Mesenchymal stem cell (in vitro differentiated cells and primary cell): ENCODE data around the gene RUNX2.

Experiments
- DNase-seq: peaks from one replicate; pipeline ENCODE4 v3.0.0-alpha.2; 2013
- H2AFZ ChIP-seq: one replicate; pipeline ENCODE4 v1.6.1; 2013; ENCODE audit warnings: low read depth, mild to moderate bottlenecking, control low read depth, inconsistent platforms, low read length, moderate library complexity
- H2AK5ac ChIP-seq: 2 replicates; pipeline ENCODE4 v1.6.1; 2013; ENCODE audit warnings: low read length, moderate library complexity, mild to moderate bottlenecking, inconsistent platforms; ENCODE audit not compliant: severe bottlenecking
- H2BK120ac ChIP-seq: one replicate; pipeline ENCODE4 v1.6.1; 2013; ENCODE audit warnings: low read depth, mild to moderate bottlenecking, inconsistent platforms, low read length, moderate library complexity
- H2BK12ac ChIP-seq, 2 experiments: one replicate each; pipeline ENCODE4 v1.6.1; 2013; ENCODE audit warnings: inconsistent platforms in 2 of 2, low read length in 2 of 2, mild to moderate bottlenecking in 2 of 2, moderate library complexity in 2 of 2, control low read depth in 1 of 2
- H2BK15ac ChIP-seq: one replicate; pipeline ENCODE4 v1.6.1; 2013; ENCODE audit warnings: mild to moderate bottlenecking, low read depth, inconsistent platforms; ENCODE audit not compliant: poor library complexity, severe bottlenecking
- H2BK5ac ChIP-seq: 2 replicates; pipeline ENCODE4 v1.6.1; 2013; ENCODE audit warnings: low read depth, mild to moderate bottlenecking, low read length, control low read depth, inconsistent platforms; ENCODE audit not compliant: poor library complexity, severe bottlenecking
- H3K14ac ChIP-seq, 2 experiments: one replicate each; pipeline ENCODE4 v1.6.1; 2013; ENCODE audit warnings: inconsistent platforms in 2 of 2, low read length in 2 of 2, control low read depth in 1 of 2, mild to moderate bottlenecking in 1 of 2, moderate library complexity in 1 of 2
- H3K18ac ChIP-seq, 2 experiments: one replicate each; pipeline ENCODE4 v1.6.1; 2013; ENCODE audit warnings: inconsistent platforms in 2 of 2, low read length in 2 of 2, control low read depth in 1 of 2, low read depth in 1 of 2, mild to moderate bottlenecking in 1 of 2
- H3K23ac ChIP-seq, 2 experiments: one replicate each; pipeline ENCODE4 v1.6.1; 2013; ENCODE audit warnings: inconsistent platforms in 2 of 2, low read length in 2 of 2, mild to moderate bottlenecking in 2 of 2, moderate library complexity in 2 of 2, control low read depth in 1 of 2
- H3K27ac ChIP-seq: 2 replicates; pipeline ENCODE4 v1.5.1; 2013; ENCODE audit warnings: mild to moderate bottlenecking, moderate library complexity, low read length, control low read depth, inconsistent platforms; ENCODE audit not compliant: poor library complexity, severe bottlenecking
- H3K27me3 ChIP-seq, 2 experiments: 2 replicates each; pipeline versions ENCODE4 v1.6.1 to v1.7.0; 2013; ENCODE audit warnings: low read length in 2 of 2, mild to moderate bottlenecking in 2 of 2, moderate library complexity in 2 of 2, control low read depth in 1 of 2, inconsistent platforms in 1 of 2; ENCODE audit not compliant: control insufficient read depth in 1 of 2, insufficient read depth in 1 of 2
- H3K36me3 ChIP-seq, 2 experiments: 2 replicates each; pipeline versions ENCODE4 v1.6.1 to v1.7.0; 2013; ENCODE audit warnings: low read length in 2 of 2, control low read depth in 1 of 2, inconsistent platforms in 1 of 2, low read depth in 1 of 2, mild to moderate bottlenecking in 1 of 2; ENCODE audit not compliant: insufficient read depth in 2 of 2, control insufficient read depth in 1 of 2
- H3K4ac ChIP-seq, 2 experiments: one replicate each; pipeline ENCODE4 v1.6.1; 2013; ENCODE audit warnings: inconsistent platforms in 2 of 2, low read length in 2 of 2, mild to moderate bottlenecking in 2 of 2, moderate library complexity in 2 of 2, control low read depth in 1 of 2, low read depth in 1 of 2
- H3K4me1 ChIP-seq: 2 replicates; pipeline ENCODE4 v1.6.1; 2013; ENCODE audit warnings: low read depth, low read length, control low read depth; ENCODE audit not compliant: control insufficient read depth, insufficient read depth
- H3K4me2 ChIP-seq: 2 replicates; pipeline ENCODE4 v1.6.1; 2013; ENCODE audit warnings: low read length, mild to moderate bottlenecking, inconsistent platforms; ENCODE audit not compliant: poor library complexity, severe bottlenecking
- H3K4me3 ChIP-seq, 2 experiments: 2 replicates each; pipeline versions ENCODE4 v1.5.1 to v1.7.0; 2013; ENCODE audit warnings: low read length in 2 of 2, mild to moderate bottlenecking in 2 of 2, control low read depth in 1 of 2, low read depth in 1 of 2; ENCODE audit not compliant: insufficient read depth in 1 of 2
- H3K79me1 ChIP-seq: replicated peaks from 2 replicates; pipeline ENCODE4 v1.6.1; 2013; ENCODE audit warnings: mild to moderate bottlenecking, control low read depth, low read length, inconsistent platforms; ENCODE audit not compliant: poor library complexity, severe bottlenecking
- H3K9ac ChIP-seq: 2 replicates; pipeline ENCODE4 v1.7.0; 2013; ENCODE audit warnings: mild to moderate bottlenecking, low read length, moderate library complexity
- H3K9me3 ChIP-seq: 2 replicates; pipeline ENCODE4 v1.7.0; 2013; ENCODE audit warnings: mild to moderate bottlenecking, low read length; ENCODE audit not compliant: control insufficient read depth
- H4K8ac ChIP-seq: one replicate; pipeline ENCODE4 v1.6.1; 2013; ENCODE audit warnings: inconsistent platforms, mild to moderate bottlenecking, low read length, moderate library complexity
- H4K91ac ChIP-seq: one replicate; pipeline ENCODE4 v1.6.1; 2013; ENCODE audit warnings: mild to moderate bottlenecking, low read length, inconsistent platforms
- WGBS: methylation state at CpG from one replicate; pipeline ENCODE4 v1.1.7; 2013; ENCODE audit warnings: mixed read lengths; 5-methylcytosine and 5-hydroxymethylcytosine counted together

RUNX2 gene

GRCh38 chr6:45495429-45496084, 167.4 kb downstream of the RUNX2 start:
- DNase-seq: no peak
- 63% methylated on average over 1 of the region's 3 CpGs for WGBS
- H2BK15ac ChIP-seq: no peak overlapping the region

GRCh38 chr6:45496085-45496433, 167.9 kb downstream of the RUNX2 start:
- Histone ChIP-seq H2BK5ac (no peak overlapping the region), H3K27me3 (no peaks in the 10 kb centered on the region), H2AK5ac (no peak overlapping the region), H3K36me3 (peaks cover 11 to 12% of the 10 kb centered on the region in 2 experiments), H3K4me1 (peaks cover 2% of the 10 kb centered on the region), H3K27ac (no peak overlapping the region), H3K9ac (no peak overlapping the region), H4K8ac (no peak overlapping the region), H2BK12ac (no peak overlapping the region), H3K18ac (no peak overlapping the region), H2BK15ac (no peak overlapping the region), H2AFZ (no peak overlapping the region), H3K79me1 (peaks cover 17% of the 10 kb centered on the region), H3K9me3 (no peaks in the 10 kb centered on the region), H3K4me2 (no peak overlapping the region), H3K4ac (no peak overlapping the region), H3K4me3 (no peak overlapping the region), H4K91ac (no peak overlapping the region), H2BK120ac (no peak overlapping the region), H3K23ac (no peak overlapping the region), H3K14ac (no peak overlapping the region)
- DNase-seq: no peak
- WGBS: 98% methylated on average over 4 of the region's 6 CpGs

More at GRCh38 chr6:45495429-45496084, 167.4 kb downstream of the RUNX2 start:
- H2AK5ac ChIP-seq: no peak overlapping the region
- H2AFZ ChIP-seq: no peak overlapping the region
- no peak overlapping the region for H2BK5ac ChIP-seq
- no peak overlapping the region for H3K18ac ChIP-seq
- no peaks in the 10 kb centered on the region for H3K9me3 ChIP-seq
- no peak overlapping the region for H3K4me2 ChIP-seq
- H4K91ac ChIP-seq: no peak overlapping the region
- H3K4me3 ChIP-seq: no peak overlapping the region
- no peak overlapping the region for H4K8ac ChIP-seq
- H3K23ac ChIP-seq: no peak overlapping the region
- H3K9ac ChIP-seq: no peak overlapping the region
- H3K27me3 ChIP-seq: no peaks in the 10 kb centered on the region
- peaks cover 7% of the 10 kb centered on the region in 2 experiments for H3K36me3 ChIP-seq
- no peak overlapping the region for H2BK12ac ChIP-seq
- no peak overlapping the region for H3K14ac ChIP-seq
- H2BK120ac ChIP-seq: no peak overlapping the region
- peaks cover 17% of the 10 kb centered on the region for H3K79me1 ChIP-seq
- peaks cover 2% of the 10 kb centered on the region for H3K4me1 ChIP-seq
- no peak overlapping the region for H3K4ac ChIP-seq
- H3K27ac ChIP-seq: no peak overlapping the region

- Histone ChIP-seq H3K79me1 (peaks cover 15% of the 10 kb centered on the region), H3K27ac (no peak overlapping the region), H3K36me3 (peaks cover 8 to 14% of the 10 kb centered on the region in 2 experiments), H3K4me1 (peaks cover 2% of the 10 kb centered on the region), H2BK12ac (peak overlapping the region in 1 of 2 experiments; percentile 51), H2BK15ac (no peak overlapping the region), H3K9me3 (no peaks in the 10 kb centered on the region), H4K8ac (no peak overlapping the region), H3K9ac (no peak overlapping the region), H4K91ac (no peak overlapping the region), H3K4me3 (no peak overlapping the region), H2AK5ac (no peak overlapping the region), H3K4ac (peak overlapping the region in 1 of 2 experiments; percentile 29), H2BK5ac (no peak overlapping the region), H3K4me2 (no peak overlapping the region), H3K23ac (no peak overlapping the region), H2BK120ac (no peak overlapping the region), H3K14ac (no peak overlapping the region), H3K18ac (peak overlapping the region in 1 of 2 experiments; percentile 31), H2AFZ (no peak overlapping the region), H3K27me3 (no peaks in the 10 kb centered on the region)
- WGBS: 74% methylated on average over 1 of the region's 1 CpG
- DNase-seq: no peak
Observed at GRCh38 chr6:45498591-45498990, 170.5 kb downstream of the RUNX2 start.

GRCh38 chr6:45500924-45501816, 173.0 kb downstream of the RUNX2 start:
- H2BK120ac ChIP-seq: no peak overlapping the region
- peaks cover 10 to 16% of the 10 kb centered on the region in 2 experiments for H3K36me3 ChIP-seq
- H2BK5ac ChIP-seq: no peak overlapping the region
- 48% methylated on average over 5 of the region's 6 CpGs for WGBS
- no peaks in the 10 kb centered on the region for H3K9me3 ChIP-seq
- no peak overlapping the region for H3K27ac ChIP-seq
- no peaks in the 10 kb centered on the region for H3K27me3 ChIP-seq
- no peak overlapping the region for H4K91ac ChIP-seq
- peak overlapping the region in 1 of 2 experiments; percentile 11 for H3K4ac ChIP-seq
- H2AFZ ChIP-seq: no peak overlapping the region
- DNase-seq: no peak
- peak overlapping the region; percentile 9 for H4K8ac ChIP-seq
- H3K4me2 ChIP-seq: no peak overlapping the region
- peaks cover 17% of the 10 kb centered on the region for H3K79me1 ChIP-seq
- H3K4me3 ChIP-seq: no peak overlapping the region
- H2BK15ac ChIP-seq: no peak overlapping the region
- no peak overlapping the region for H3K9ac ChIP-seq
- no peak overlapping the region for H2AK5ac ChIP-seq
- no peak overlapping the region for H3K23ac ChIP-seq
- no peak overlapping the region for H3K14ac ChIP-seq
- peaks cover 6% of the 10 kb centered on the region for H3K4me1 ChIP-seq
- peak overlapping the region in 1 of 2 experiments; percentile 8 for H2BK12ac ChIP-seq
- peak overlapping the region in 1 of 2 experiments; percentile 6 for H3K18ac ChIP-seq
